ENCODE data around the gene OTOP2. TPM values are rescaled to one million over a fixed set of nuclear protein-coding genes. Genes with fewer than 3 reads are reported as not detected.

The OTOP2 gene, protein sequence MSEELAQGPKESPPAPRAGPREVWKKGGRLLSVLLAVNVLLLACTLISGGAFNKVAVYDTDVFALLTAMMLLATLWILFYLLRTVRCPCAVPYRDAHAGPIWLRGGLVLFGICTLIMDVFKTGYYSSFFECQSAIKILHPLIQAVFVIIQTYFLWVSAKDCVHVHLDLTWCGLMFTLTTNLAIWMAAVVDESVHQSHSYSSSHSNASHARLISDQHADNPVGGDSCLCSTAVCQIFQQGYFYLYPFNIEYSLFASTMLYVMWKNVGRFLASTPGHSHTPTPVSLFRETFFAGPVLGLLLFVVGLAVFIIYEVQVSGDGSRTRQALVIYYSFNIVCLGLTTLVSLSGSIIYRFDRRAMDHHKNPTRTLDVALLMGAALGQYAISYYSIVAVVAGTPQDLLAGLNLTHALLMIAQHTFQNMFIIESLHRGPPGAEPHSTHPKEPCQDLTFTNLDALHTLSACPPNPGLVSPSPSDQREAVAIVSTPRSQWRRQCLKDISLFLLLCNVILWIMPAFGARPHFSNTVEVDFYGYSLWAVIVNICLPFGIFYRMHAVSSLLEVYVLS
- total RNA-seq (2021), result 0.11 TPM in 1 of 2 replicates, not detected in the other
- long read RNA-seq, result 0 reads

DNA sequence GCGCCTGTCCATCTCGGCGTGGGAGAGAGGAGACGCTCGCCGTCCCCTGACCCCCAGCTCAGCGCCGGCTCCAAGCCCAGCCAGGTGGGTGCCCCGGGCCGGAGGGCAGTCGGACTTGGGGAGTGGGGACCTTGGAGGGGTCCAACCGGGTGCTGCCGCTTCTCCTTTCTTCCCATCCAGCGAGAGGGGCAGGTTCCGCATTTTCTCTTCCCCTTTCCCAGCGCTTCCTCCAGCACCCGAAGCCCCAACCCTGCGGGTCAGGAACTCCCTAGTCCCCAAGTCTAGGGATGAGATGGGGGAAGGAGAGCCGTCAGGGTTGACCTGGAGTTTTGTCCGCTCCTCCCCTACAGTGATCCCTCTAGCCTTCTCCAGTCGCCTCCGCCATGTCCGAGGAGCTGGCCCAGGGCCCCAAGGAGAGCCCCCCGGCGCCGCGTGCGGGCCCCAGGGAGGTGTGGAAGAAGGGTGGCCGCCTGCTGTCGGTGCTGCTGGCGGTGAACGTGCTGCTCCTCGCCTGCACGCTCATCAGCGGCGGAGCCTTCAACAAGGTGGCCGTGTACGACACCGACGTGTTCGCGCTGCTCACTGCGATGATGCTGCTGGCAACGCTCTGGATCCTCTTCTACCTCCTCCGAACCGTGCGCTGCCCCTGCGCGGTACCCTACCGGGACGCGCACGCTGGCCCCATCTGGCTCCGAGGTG, at the start of gene OTOP2:
OTOP2 (plus strand) TSS at position 24 of the 699 bp plus-strand sequence; CDS start at position 384, 360 bp downstream.
- Histone ChIP-seq H3K4ac (ENCODE audit: low read depth, low read length) (no peak within 1 kb of the TSS), H2BK12ac (ENCODE audit: insufficient read length, low read depth, low read length) (no peak within 1 kb of the TSS), H3K4me1 (ENCODE audit: insufficient read depth, low read length) (no peaks in the 10 kb centered on the region), H4K91ac (ENCODE audit: insufficient read length, low read depth, low read length) (no peak within 1 kb of the TSS), H4K5ac (ENCODE audit: insufficient read length, low read depth, low read length) (no peak within 1 kb of the TSS), H2BK20ac (ENCODE audit: low read depth, low read length, poor library complexity, severe bottlenecking) (no peak within 1 kb of the TSS), H3K18ac (ENCODE audit: insufficient read length, low read depth, low read length) (no peak within 1 kb of the TSS), H4K20me1 (ENCODE audit: control insufficient read depth, insufficient read depth, insufficient read length) (no peaks in the 10 kb centered on the region), H3K9ac (ENCODE audit: extremely low read depth, insufficient read length, low read length) (no peak within 1 kb of the TSS), H2BK120ac (ENCODE audit: low read depth, low read length, poor library complexity, severe bottlenecking) (no peak within 1 kb of the TSS), H3K14ac (ENCODE audit: insufficient read depth, low read length) (peak within 1 kb of the TSS; percentile 38; the same call in 1 of the 2 replicates), H3K23me2 (ENCODE audit: insufficient read length, low read depth, low read length, poor library complexity, severe bottlenecking) (peaks cover 5% of the 10 kb centered on the region), H4K8ac (replicated peaks; ENCODE audit: insufficient read length, low read depth, low read length) (no peak within 1 kb of the TSS), H3K79me2 (ENCODE audit: insufficient read depth, low read length) (no peaks in the 10 kb centered on the region), H3K9me3 (ENCODE audit: control insufficient read depth, low read depth, low read length) (no peaks in the 10 kb centered on the region), H2BK15ac (ENCODE audit: low read depth, low read length) (no peak within 1 kb of the TSS), H2AFZ (ENCODE audit: low read length) (no peak within 1 kb of the TSS), H3K27me3 (ENCODE audit: insufficient read depth, low read length) (peaks cover 43% of the 10 kb centered on the region), H2BK5ac (ENCODE audit: insufficient read length, low read length) (no peak within 1 kb of the TSS), H3K23ac (ENCODE audit: insufficient read length, low read depth, low read length) (no peak within 1 kb of the TSS), H3K27ac (ENCODE audit: insufficient read length, low read depth, low read length) (no peak within 1 kb of the TSS), H3T11ph (ENCODE audit: low read length) (no peak within 1 kb of the TSS), H3K56ac (ENCODE audit: insufficient read length, low read depth, low read length) (no peak within 1 kb of the TSS), H3K79me1 (ENCODE audit: insufficient read depth, low read depth, low read length, poor library complexity, severe bottlenecking) (no peaks in the 10 kb centered on the region), H2AK5ac (ENCODE audit: insufficient read length, low read length) (no peak within 1 kb of the TSS), H3K4me2 (ENCODE audit: insufficient read depth, insufficient read length, low read length) (peak within 1 kb of the TSS; percentile 72)
- peaks cover 86% of the 10 kb centered on the region for H3K27me3 Mint-ChIP-seq (ENCODE audit: low read depth)
- peaks cover 0 to 5% of the 10 kb centered on the region in 2 experiments; a peak in 2 of 5 replicates for H3K9me3 Mint-ChIP-seq
- peak within 1 kb of the TSS; percentile 60 to 80 for H3K4me3 Mint-ChIP-seq
- no peaks in the 10 kb centered on the region for H3K36me3 Mint-ChIP-seq (ENCODE audit: insufficient read depth in 1 of 3, low read depth in 3 of 3)
- peaks cover 15 to 26% of the 10 kb centered on the region in 2 experiments for H3K4me1 Mint-ChIP-seq
- TF ChIP-seq, protein P1, sequence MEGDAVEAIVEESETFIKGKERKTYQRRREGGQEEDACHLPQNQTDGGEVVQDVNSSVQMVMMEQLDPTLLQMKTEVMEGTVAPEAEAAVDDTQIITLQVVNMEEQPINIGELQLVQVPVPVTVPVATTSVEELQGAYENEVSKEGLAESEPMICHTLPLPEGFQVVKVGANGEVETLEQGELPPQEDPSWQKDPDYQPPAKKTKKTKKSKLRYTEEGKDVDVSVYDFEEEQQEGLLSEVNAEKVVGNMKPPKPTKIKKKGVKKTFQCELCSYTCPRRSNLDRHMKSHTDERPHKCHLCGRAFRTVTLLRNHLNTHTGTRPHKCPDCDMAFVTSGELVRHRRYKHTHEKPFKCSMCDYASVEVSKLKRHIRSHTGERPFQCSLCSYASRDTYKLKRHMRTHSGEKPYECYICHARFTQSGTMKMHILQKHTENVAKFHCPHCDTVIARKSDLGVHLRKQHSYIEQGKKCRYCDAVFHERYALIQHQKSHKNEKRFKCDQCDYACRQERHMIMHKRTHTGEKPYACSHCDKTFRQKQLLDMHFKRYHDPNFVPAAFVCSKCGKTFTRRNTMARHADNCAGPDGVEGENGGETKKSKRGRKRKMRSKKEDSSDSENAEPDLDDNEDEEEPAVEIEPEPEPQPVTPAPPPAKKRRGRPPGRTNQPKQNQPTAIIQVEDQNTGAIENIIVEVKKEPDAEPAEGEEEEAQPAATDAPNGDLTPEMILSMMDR (conservative IDR thresholded peaks at IDR 0.05), result no peak
- no peak for DNase-seq
- no peak within 1 kb of the TSS for H3K27ac Mint-ChIP-seq
- WGBS (ENCODE audit: extremely low coverage, insufficient read length, low lambda C conversion rate), result no CpG with 5 or more reads among the region's 54 CpGs

Data from H9 (cell line).